ENCODE data around the gene FBXO44.

The FBXO44 gene

GRCh38 chr1:11653861-11654136 lies 878 bp upstream of the FBXO44 start:
- Histone ChIP-seq H3K27ac (ENCODE audit: low read depth, low read length) (no peak overlapping the region), H3K9me2 (replicated peaks; ENCODE audit: control insufficient read depth, low read length) (no peaks in the 10 kb centered on the region), H3K79me2 (ENCODE audit: control insufficient read depth, low read length) (no peaks in the 10 kb centered on the region), H3K27me3 (ENCODE audit: control insufficient read depth, low read length) (peaks cover 18% of the 10 kb centered on the region), H3K4me3 (ENCODE audit: low read length) (peak overlapping the region; percentile 71), H3F3A (ENCODE audit: control insufficient read depth, insufficient read depth) (peaks cover 11% of the 10 kb centered on the region), H3K4me1 (ENCODE audit: control insufficient read depth, low read length) (peaks cover 24% of the 10 kb centered on the region), H3K9me3 (ENCODE audit: control insufficient read depth, insufficient read depth, low read length) (no peaks in the 10 kb centered on the region), H4K20me1 (ENCODE audit: control insufficient read depth, insufficient read depth, low read depth, low read length) (no peaks in the 10 kb centered on the region), H3K36me3 (ENCODE audit: control insufficient read depth, low read length) (no peaks in the 10 kb centered on the region; the same call in 1 of the 2 replicates), H3K4me2 (ENCODE audit: low read length) (peak overlapping the region; percentile 82)
- TF ChIP-seq EZH2phosphoT487 (IDR thresholded peaks at IDR 0.05; ENCODE audit: borderline replicate concordance, low read length) (no peak), CTCF (IDR thresholded peaks at IDR 0.05; ENCODE audit: low read depth, low read length, poor library complexity, severe bottlenecking) (no peak)

DNA sequence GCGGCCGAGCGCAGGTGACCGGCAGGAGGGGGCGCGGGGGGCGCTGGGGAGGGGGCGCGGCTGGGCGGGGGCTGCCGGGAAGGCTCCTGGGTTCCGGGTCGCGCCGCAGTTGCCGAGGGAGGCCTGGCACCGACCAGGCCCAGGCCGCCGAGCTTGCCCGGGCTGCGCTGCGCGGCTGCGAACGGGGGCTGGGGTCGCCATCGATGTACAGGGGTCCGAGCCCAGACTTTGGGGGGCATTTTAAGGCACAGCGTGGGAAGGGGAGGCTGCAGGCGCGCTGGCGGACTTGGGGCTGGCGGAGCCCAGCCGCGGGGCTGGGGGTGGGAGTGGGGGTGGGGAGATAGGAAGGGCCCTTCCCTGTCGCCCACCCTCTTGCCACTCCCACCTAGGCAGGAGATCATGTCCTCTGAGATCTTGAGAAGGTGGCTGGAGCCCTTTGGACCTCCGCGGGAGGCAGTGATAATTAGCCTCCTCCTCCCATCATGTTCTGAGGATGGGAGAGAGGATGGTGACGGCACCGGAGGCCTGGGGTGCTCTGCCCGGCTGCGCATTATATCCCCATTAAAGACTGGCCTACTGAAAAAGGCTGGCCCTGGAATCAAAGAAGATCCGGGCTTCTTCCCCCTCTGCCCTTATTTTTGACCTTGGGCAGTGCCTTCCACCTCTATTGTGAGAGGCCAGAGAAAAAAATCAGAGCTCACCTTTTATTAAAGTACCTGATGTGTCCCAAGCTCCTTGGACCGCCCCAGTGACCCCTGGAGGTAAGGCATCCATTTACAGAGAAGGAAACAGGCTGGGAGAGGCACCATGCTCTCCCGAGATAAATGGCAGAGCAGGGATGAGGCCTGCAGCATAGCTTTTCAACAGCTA lies 497 bp downstream of the FBXO44 start:
- Histone ChIP-seq H3K79me2 (ENCODE audit: control insufficient read depth, low read length) (no peaks in the 10 kb centered on the region), H3K36me3 (ENCODE audit: control insufficient read depth, low read length) (no peaks in the 10 kb centered on the region; the same call in 1 of the 2 replicates), H3K9me3 (ENCODE audit: control insufficient read depth, insufficient read depth, low read length) (no peaks in the 10 kb centered on the region), H3F3A (ENCODE audit: control insufficient read depth, insufficient read depth) (peaks cover 11% of the 10 kb centered on the region), H3K4me3 (ENCODE audit: low read length) (peak overlapping the region; percentile 75), H4K20me1 (ENCODE audit: control insufficient read depth, insufficient read depth, low read depth, low read length) (no peaks in the 10 kb centered on the region), H3K4me2 (ENCODE audit: low read length) (peak overlapping the region; percentile 68), H3K4me1 (ENCODE audit: control insufficient read depth, low read length) (peaks cover 20% of the 10 kb centered on the region), H3K27me3 (ENCODE audit: control insufficient read depth, low read length) (peaks cover 14% of the 10 kb centered on the region), H3K9me2 (replicated peaks; ENCODE audit: control insufficient read depth, low read length) (no peaks in the 10 kb centered on the region), H3K27ac (ENCODE audit: low read depth, low read length) (no peak overlapping the region)
- no peak for TF ChIP-seq CTCF (IDR thresholded peaks at IDR 0.05; ENCODE audit: low read depth, low read length, poor library complexity, severe bottlenecking)
- TF ChIP-seq EZH2phosphoT487 (IDR thresholded peaks at IDR 0.05; ENCODE audit: borderline replicate concordance, low read length) = no peak

GRCh38 chr1:11657654-11658053 lies 3.0 kb downstream of the FBXO44 start:
- H3K4me2 ChIP-seq (ENCODE audit: low read length) = no peak overlapping the region
- peaks cover 13% of the 10 kb centered on the region for H3K4me1 ChIP-seq (ENCODE audit: control insufficient read depth, low read length)
- no peaks in the 10 kb centered on the region for H3K79me2 ChIP-seq (ENCODE audit: control insufficient read depth, low read length)
- H3K27me3 ChIP-seq (ENCODE audit: control insufficient read depth, low read length) = peaks cover 7% of the 10 kb centered on the region
- no peaks in the 10 kb centered on the region for H4K20me1 ChIP-seq (ENCODE audit: control insufficient read depth, insufficient read depth, low read depth, low read length)
- no peaks in the 10 kb centered on the region for H3K9me2 ChIP-seq (replicated peaks; ENCODE audit: control insufficient read depth, low read length)
- no peak overlapping the region for H3K4me3 ChIP-seq (ENCODE audit: low read length)
- TF ChIP-seq EZH2phosphoT487 (IDR thresholded peaks at IDR 0.05; ENCODE audit: borderline replicate concordance, low read length) (no peak), CTCF (IDR thresholded peaks at IDR 0.05; ENCODE audit: low read depth, low read length, poor library complexity, severe bottlenecking) (no peak)
- H3F3A ChIP-seq (ENCODE audit: control insufficient read depth, insufficient read depth) = peaks cover 4% of the 10 kb centered on the region; the same call in 1 of the 2 replicates
- H3K36me3 ChIP-seq (ENCODE audit: control insufficient read depth, low read length) = no peaks in the 10 kb centered on the region; the same call in 1 of the 2 replicates
- H3K27ac ChIP-seq (ENCODE audit: low read depth, low read length) = no peak overlapping the region
- no peaks in the 10 kb centered on the region for H3K9me3 ChIP-seq (ENCODE audit: control insufficient read depth, insufficient read depth, low read length)

Data from DOHH2 (cell line).